CD14-positive monocyte (primary cell): Measurements from ENCODE around the gene SMIM27. TPM values are rescaled to one million over a fixed set of nuclear protein-coding genes. Genes with fewer than 3 reads are reported as not detected.
"Not testable (repeated sequence)": the region's sequence is repeated elsewhere in the genome, so short reads cannot be mapped to it uniquely, and the experiment has no call there.

Experiments used
- DNase-seq, 3 donors: peaks; one replicate each; pipeline ENCODE4 v3.0.0-alpha.2; 2011 to 2022
- H2AFZ ChIP-seq: 2 replicates; pipeline ENCODE4 v1.6.0; 2012; ENCODE audit warnings: mild to moderate bottlenecking, low read depth, low read length, inconsistent platforms; ENCODE audit not compliant: insufficient read depth, poor library complexity, severe bottlenecking
- H3K27ac ChIP-seq, 2 donors: 1 replicate in 1 of 2; 2 replicates in 1 of 2; pipeline ENCODE4 v1.5.1; 2012 to 2013; ENCODE audit warnings: low read length in 2 of 2, control low read depth in 1 of 2, inconsistent platforms in 1 of 2, low read depth in 1 of 2, mild to moderate bottlenecking in 1 of 2
- H3K27me3 ChIP-seq, 2 donors: one replicate each; pipeline versions ENCODE4 v1.6.0 to v1.6.1; 2011 to 2013; ENCODE audit warnings: low read length in 2 of 2; ENCODE audit not compliant: control insufficient read depth in 2 of 2, insufficient read depth in 2 of 2
- H3K36me3 ChIP-seq, 2 donors: replicated peaks in 1 of 2; 1 replicate in 1 of 2; 2 replicates in 1 of 2; pipeline versions ENCODE4 v1.5.1 to v1.6.1; 2012 to 2013; ENCODE audit warnings: low read length in 2 of 2, control low read depth in 1 of 2, inconsistent platforms in 1 of 2, mild to moderate bottlenecking in 1 of 2; ENCODE audit not compliant: insufficient read depth in 2 of 2, control insufficient read depth in 1 of 2
- H3K4me1 ChIP-seq, 2 donors: 1 replicate in 1 of 2; 2 replicates in 1 of 2; pipeline versions ENCODE4 v1.5.1 to v1.6.1; 2012 to 2013; ENCODE audit warnings: low read length in 2 of 2, control low read depth in 1 of 2, inconsistent platforms in 1 of 2, mild to moderate bottlenecking in 1 of 2, moderate library complexity in 1 of 2; ENCODE audit not compliant: insufficient read depth in 2 of 2, control insufficient read depth in 1 of 2
- H3K4me2 ChIP-seq: replicated peaks from 2 replicates; pipeline ENCODE3; 2012; ENCODE audit warnings: low read length, moderate library complexity, mild to moderate bottlenecking; ENCODE audit not compliant: poor library complexity, severe bottlenecking; ENCODE audit errors: extremely low read depth
- H3K4me3 ChIP-seq, 3 experiments: fragments of 200-600 bp in 1 of 3; sonication (generic) in 1 of 3; replicated peaks in 1 of 3; 1 replicate in 2 of 3; 2 replicates in 1 of 3; pipeline ENCODE4 v1.5.1; 2011 to 2013; ENCODE audit warnings: low read length in 3 of 3, mild to moderate bottlenecking in 3 of 3, control low read depth in 2 of 3, low read depth in 2 of 3, inconsistent platforms in 1 of 3, moderate library complexity in 1 of 3
- H3K79me2 ChIP-seq: 2 replicates; pipeline ENCODE4 v1.6.0; 2012; ENCODE audit warnings: mild to moderate bottlenecking, control low read depth, inconsistent platforms, low read length, moderate library complexity; ENCODE audit not compliant: insufficient read depth
- H3K9ac ChIP-seq: 2 replicates; pipeline ENCODE4 v1.6.0; 2017; ENCODE audit warnings: low read length, mild to moderate bottlenecking; ENCODE audit not compliant: insufficient read depth, poor library complexity, severe bottlenecking
- H3K9me3 ChIP-seq, 2 donors: replicated peaks in 1 of 2; 1 replicate in 1 of 2; 2 replicates in 1 of 2; pipeline versions ENCODE4 v1.5.1 to v1.6.1; 2012 to 2013; ENCODE audit warnings: low read length in 2 of 2, control low read depth in 1 of 2; ENCODE audit not compliant: control insufficient read depth in 1 of 2, insufficient read depth in 1 of 2
- H4K20me1 ChIP-seq: 2 replicates; pipeline ENCODE4 v1.6.0; 2012; ENCODE audit warnings: mild to moderate bottlenecking, low read length, control low read depth, moderate library complexity; ENCODE audit not compliant: insufficient read depth
- H3K27ac Mint-ChIP-seq, 7 donors: one replicate each; pipeline ENCODE4 v1.8.0; 2020; ENCODE audit warnings: mild to moderate bottlenecking in 7 of 7, mixed read lengths in 7 of 7, moderate library complexity in 6 of 7, inconsistent platforms in 2 of 7
- H3K27me3 Mint-ChIP-seq, 3 donors: one replicate each; pipeline ENCODE4 v1.8.0; 2021 to 2022; ENCODE audit warnings: low read depth in 3 of 3, mild to moderate bottlenecking in 3 of 3, mixed read lengths in 3 of 3, moderate library complexity in 3 of 3, inconsistent platforms in 1 of 3
- H3K36me3 Mint-ChIP-seq, 2 donors: one replicate each; pipeline ENCODE4 v1.8.0; 2020; ENCODE audit warnings: mixed read lengths in 2 of 2, inconsistent platforms in 1 of 2, mild to moderate bottlenecking in 1 of 2
- H3K4me1 Mint-ChIP-seq: one replicate; pipeline ENCODE4 v1.8.0; 2020; ENCODE audit warnings: mild to moderate bottlenecking, mixed read lengths
- H3K4me3 Mint-ChIP-seq, 2 donors: one replicate each; pipeline ENCODE4 v1.8.0; 2020; ENCODE audit warnings: mild to moderate bottlenecking in 2 of 2, mixed read lengths in 2 of 2, moderate library complexity in 1 of 2
- H3K9me3 Mint-ChIP-seq, 7 donors: one replicate each; pipeline ENCODE4 v1.8.0; 2020 to 2022; ENCODE audit warnings: mixed read lengths in 7 of 7, mild to moderate bottlenecking in 6 of 7, moderate library complexity in 6 of 7, inconsistent platforms in 2 of 7
- CTCF ChIP-seq: fragments of 200-600 bp; IDR thresholded peaks from one replicate; pipeline ENCODE4 v1.8.0; 2022; ENCODE audit warnings: antibody characterized with exemption, mild to moderate bottlenecking
- WGBS: methylation state at CpG from one replicate; pipeline ENCODE4 v1.1.5; 2013; ENCODE audit warnings: missing lambda C conversion rate; ENCODE audit not compliant: insufficient coverage; 5-methylcytosine and 5-hydroxymethylcytosine counted together
- intact Hi-C, 2 donors: fragments of 100-400 bp; cut with micrococcal nuclease; formaldehyde crosslinking; loops; one replicate each; pipeline versions ENCODE4 v1.15.0 to v1.15.1; 2023
- polyA plus RNA-seq, 3 donors: library from polyadenylated mRNA; depleted of rRNA in 1 of 3; unstranded in 2 of 3; stranded (reverse) in 1 of 3; fragments of 300-500 nt in 2 of 3; fragments of >200 nt in 1 of 3; fragmentation: Illumina TruSeq in 2 of 3; gene quantifications; 1 replicate in 2 of 3; 2 replicates in 1 of 3; pipeline ENCODE4 v1.2.3, GENCODE V29; 2012 to 2021

The SMIM27 gene
- polyA plus RNA-seq, 3 donors: 3.4 to 29.5 (median 27.9) TPM

- Histone ChIP-seq H3K79me2 (no peaks in the 10 kb centered on the region), H3K4me2 (no peak overlapping the region), H3K4me1 (peaks cover 6 to 9% of the 10 kb centered on the region in 2 donors), H3K27ac (no peak overlapping the region), H3K36me3 (no peaks in the 10 kb centered on the region), H3K9me3 (no peaks in the 10 kb centered on the region), H3K27me3 (no peaks in the 10 kb centered on the region), H2AFZ (no peak overlapping the region), H4K20me1 (no peaks in the 10 kb centered on the region), H3K9ac (no peak overlapping the region), H3K4me3 (no peak overlapping the region)
- peaks cover 22% of the 10 kb centered on the region for H3K4me1 Mint-ChIP-seq
- H3K36me3 Mint-ChIP-seq: no peaks in the 10 kb centered on the region
- no peak overlapping the region for H3K4me3 Mint-ChIP-seq
- no peak for DNase-seq
- no peak overlapping the region for H3K27ac Mint-ChIP-seq
- peaks cover 4 to 20% (median 8%) of the 10 kb centered on the region in 3 donors for H3K27me3 Mint-ChIP-seq
- TF ChIP-seq CTCF: no peak
- peaks cover 0 to 2% (median 0%) of the 10 kb centered on the region in 7 donors for H3K9me3 Mint-ChIP-seq
- intact Hi-C loops: no loop called here
These were observed 44.8 kb downstream of the SMIM27 start for GRCh38 chr9:32596936-32597335.

DNA sequence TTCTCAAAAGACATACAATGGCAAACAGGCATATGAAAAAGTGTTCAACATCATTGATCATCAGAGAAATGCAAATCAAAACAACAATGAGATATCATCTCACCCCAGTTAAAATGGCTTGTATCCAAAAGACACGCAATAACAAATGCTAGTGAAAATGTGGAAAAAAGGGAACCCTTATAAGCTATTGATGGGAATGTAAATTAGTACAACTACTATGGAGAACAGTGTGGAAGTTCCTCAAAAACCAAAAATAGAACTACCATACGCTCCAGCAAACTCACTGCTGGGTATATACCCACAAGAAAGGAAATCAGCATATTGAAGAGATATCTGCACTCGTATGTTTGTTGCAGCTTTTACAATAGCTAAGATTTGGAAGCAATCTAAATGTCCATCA, 46.9 kb downstream of the SMIM27 start:
- peaks cover 22% of the 10 kb centered on the region for H3K4me1 Mint-ChIP-seq
- H3K79me2 ChIP-seq, H3K9me3 Mint-ChIP-seq, DNase-seq, H3K4me1 ChIP-seq, H3K4me2 ChIP-seq, H3K27ac ChIP-seq, H3K27me3 ChIP-seq, H3K36me3 ChIP-seq, H3K36me3 Mint-ChIP-seq, H3K4me3 Mint-ChIP-seq, intact Hi-C loops, H3K9ac ChIP-seq, H3K9me3 ChIP-seq, H2AFZ ChIP-seq, H4K20me1 ChIP-seq, H3K4me3 ChIP-seq, H3K27ac Mint-ChIP-seq: not testable (repeated sequence)
- WGBS: no CpG with 5 or more reads among the region's 3 CpGs
- peaks cover 2 to 21% (median 9%) of the 10 kb centered on the region in 3 donors for H3K27me3 Mint-ChIP-seq

Other genes with a start within 250 kb of the SMIM27 start
- gene ACO1, start 167.7 kb upstream of the SMIM27 start, polyA plus RNA-seq: 10 to 100 TPM in 2 of 3 donors, 1 to 10 TPM in 1; 2.9 to 12.5 (median 10.5) TPM
- 10 to 100 TPM in 1 of 3 donors, 1 to 10 TPM in 2; 7.6 to 14.3 (median 8.9) TPM for gene RIGI, start 26.1 kb upstream of the SMIM27 start, polyA plus RNA-seq
- gene TOPORS, start 259 bp downstream of the SMIM27 start, polyA plus RNA-seq: 10 to 100 TPM in 1 of 3 donors, 1 to 10 TPM in 2; 5.9 to 12.9 (median 9.2) TPM
- gene NDUFB6, start 20.8 kb downstream of the SMIM27 start, polyA plus RNA-seq: 10 to 100 TPM; 16.2 to 88.2 (median 77.6) TPM
- gene TAF1L, start 83.3 kb downstream of the SMIM27 start, polyA plus RNA-seq: under 1 TPM in 1 of 3 donors, not detected in 2; 0.01 TPM
- gene TMEM215, start 231.2 kb downstream of the SMIM27 start, polyA plus RNA-seq: not detected